Measurements from ENCODE around the gene OR5AC2. TPM values are rescaled to one million over a fixed set of nuclear protein-coding genes. Genes with fewer than 3 reads are reported as not detected.

The OR5AC2 gene
- total and polyA plus RNA-seq, 2 of the 13 experiments (the other 11 are each of a cell fraction or from before 2014, with no cell fraction given): not detected

GRCh38 chr3:98068824-98069223, 18.1 kb upstream of the OR5AC2 start (continued):
- TF ChIP-seq XBP1 (CRISPR knock-in tag; IDR thresholded peaks at IDR 0.05): no peak
- TF ChIP-seq CREB3 (CRISPR knock-in tag; IDR thresholded peaks at IDR 0.05): no peak
- TF ChIP-seq ZNF761 (CRISPR knock-in tag; conservative IDR thresholded peaks at IDR 0.05): no peak
- no peak for TF ChIP-seq RARG (CRISPR knock-in tag; IDR thresholded peaks at IDR 0.05; ENCODE audit: low read depth)
- no peak for TF ChIP-seq MYC (CRISPR knock-in tag; IDR thresholded peaks at IDR 0.05; ENCODE audit: borderline replicate concordance)
- TF ChIP-seq DDIT3 (CRISPR knock-in tag; IDR thresholded peaks at IDR 0.05): no peak
- TF ChIP-seq HMG20B (CRISPR knock-in tag; conservative IDR thresholded peaks at IDR 0.05): no peak
- TF ChIP-seq IRF2 (CRISPR knock-in tag; IDR thresholded peaks at IDR 0.05): no peak
- no peak for TF ChIP-seq ZNF124 (CRISPR knock-in tag; IDR thresholded peaks at IDR 0.05)
- TF ChIP-seq PCBP2 (optimal IDR thresholded peaks at IDR 0.05; ENCODE audit: low read depth, low read length, poor library complexity, severe bottlenecking): no peak
- no peak for TF ChIP-seq ZNF598 (CRISPR knock-in tag; IDR thresholded peaks at IDR 0.05; ENCODE audit: borderline replicate concordance)
- TF ChIP-seq PATZ1 (CRISPR knock-in tag; IDR thresholded peaks at IDR 0.05): no peak
- TF ChIP-seq RXRB (CRISPR knock-in tag; IDR thresholded peaks at IDR 0.05; ENCODE audit: borderline replicate concordance): no peak
